Fibroblast of lung (primary cell): Measurements from ENCODE around the gene LRRK2.

ENCODE experiments used
- CTCF ChIP-seq, 2 donors: IDR thresholded peaks in 1 of 2; conservative IDR thresholded peaks in 1 of 2; 1 replicate in 1 of 2; 2 replicates in 1 of 2; pipeline ENCODE4 v1.5.1; 2011 to 2012; ENCODE audit warnings: low read length in 2 of 2, control low read depth in 1 of 2, inconsistent platforms in 1 of 2, low read depth in 1 of 2, mild to moderate bottlenecking in 1 of 2
- EZH2 ChIP-seq: IDR thresholded peaks from 2 replicates; pipeline ENCODE4 v1.5.1; 2012; ENCODE audit warnings: low read length, control low read depth, mild to moderate bottlenecking; ENCODE audit errors: missing control alignments

- TF ChIP-seq EZH2 (no peak), CTCF (conservative IDR thresholded peaks at IDR 0.05 in 1 of 2, IDR thresholded peaks at IDR 0.05 in 1 of 2; ENCODE audit: low read depth in 1 of 2, low read length in 2 of 2) (no peak)
Measured at GRCh38 chr12:40262657-40263056, 37.9 kb downstream of the LRRK2 start.
